Lung (tissue), 12 donors: ENCODE results near the gene SH3BP2. TPM values are rescaled to one million over a fixed set of nuclear protein-coding genes. Genes with fewer than 3 reads are reported as not detected.

ENCODE experiments used
- ATAC-seq: fragments of 200-7000 bp; cut with Tn5 transposase; one replicate; pipeline ENCODE4 v1.9.1; 2020; ENCODE audit warnings: moderate number of reproducible peaks; ENCODE audit not compliant: insufficient read depth, low FRiP score
- DNase-seq, 3 donors: peaks; one replicate each; pipeline ENCODE4 v3.0.0-alpha.2; 2013 to 2017
- H3K27ac ChIP-seq, 2 donors: one replicate each; pipeline ENCODE4 v1.5.1; 2013; ENCODE audit warnings: mild to moderate bottlenecking in 2 of 2, moderate library complexity in 2 of 2, control low read depth in 1 of 2, inconsistent platforms in 1 of 2, low read depth in 1 of 2, low read length in 1 of 2
- H3K27me3 ChIP-seq, 3 donors: one replicate each; pipeline ENCODE4 v1.5.1; 2013; ENCODE audit warnings: low read length in 2 of 3; ENCODE audit not compliant: control insufficient read depth in 3 of 3, insufficient read depth in 3 of 3
- H3K36me3 ChIP-seq, 4 donors: one replicate each; pipeline ENCODE4 v1.5.1; 2013; ENCODE audit warnings: low read length in 4 of 4, mild to moderate bottlenecking in 1 of 4, moderate library complexity in 1 of 4; ENCODE audit not compliant: control insufficient read depth in 4 of 4, insufficient read depth in 4 of 4
- H3K4me1 ChIP-seq, 5 donors: one replicate each; pipeline ENCODE4 v1.5.1; 2013; ENCODE audit warnings: low read length in 5 of 5, mild to moderate bottlenecking in 2 of 5, moderate library complexity in 1 of 5; ENCODE audit not compliant: control insufficient read depth in 5 of 5, insufficient read depth in 5 of 5
- H3K4me3 ChIP-seq: one replicate; pipeline ENCODE4 v1.5.1; 2013; ENCODE audit warnings: mild to moderate bottlenecking, control low read depth, moderate library complexity
- H3K9ac ChIP-seq, 2 donors: one replicate each; pipeline ENCODE4 v1.5.1; 2013; ENCODE audit warnings: low read length in 2 of 2, control low read depth in 1 of 2; ENCODE audit not compliant: insufficient read depth in 1 of 2
- H3K9me3 ChIP-seq, 4 donors: one replicate each; pipeline ENCODE4 v1.5.1; 2013; ENCODE audit warnings: low read length in 3 of 4, mild to moderate bottlenecking in 1 of 4, moderate library complexity in 1 of 4; ENCODE audit not compliant: control insufficient read depth in 4 of 4, insufficient read depth in 3 of 4
- WGBS, 2 donors: extraction: QIAGEN DNeasy Blood & Tissue Kit; methylation state at CpG; one replicate each; pipeline ENCODE4 v1.1.7; 2013; 5-methylcytosine and 5-hydroxymethylcytosine counted together
- polyA plus RNA-seq, 2 donors: library from polyadenylated mRNA; stranded (reverse); fragments of 200-250 nt; gene quantifications; one replicate each; pipeline ENCODE4 v1.2.1, GENCODE V29; 2013
- total RNA-seq, 2 donors: library from RNA; depleted of rRNA in 1 of 2; stranded (reverse); fragments of >200 nt in 1 of 2; gene quantifications; one replicate each; pipeline ENCODE4 v1.2.1, GENCODE V29; 2014 to 2021
- TF ChIP-seq, protein P1 (sequence below): IDR thresholded peaks from 2 replicates; pipeline ENCODE4 v1.5.1; 2012; ENCODE audit warnings: mild to moderate bottlenecking; ENCODE audit errors: control extremely low read depth, extremely low read depth
- donor health status: control.
- donor health status: control.
- donor health status: Bipolar disorder and iron deficiency.
- donor health status: healthy.
- donor health status: DM: yes; HTN: yes; CAD: no.

The SH3BP2 gene
- total and polyA plus RNA-seq, 4 donors, result 49.9 to 117 (median 79.8) TPM

DNA sequence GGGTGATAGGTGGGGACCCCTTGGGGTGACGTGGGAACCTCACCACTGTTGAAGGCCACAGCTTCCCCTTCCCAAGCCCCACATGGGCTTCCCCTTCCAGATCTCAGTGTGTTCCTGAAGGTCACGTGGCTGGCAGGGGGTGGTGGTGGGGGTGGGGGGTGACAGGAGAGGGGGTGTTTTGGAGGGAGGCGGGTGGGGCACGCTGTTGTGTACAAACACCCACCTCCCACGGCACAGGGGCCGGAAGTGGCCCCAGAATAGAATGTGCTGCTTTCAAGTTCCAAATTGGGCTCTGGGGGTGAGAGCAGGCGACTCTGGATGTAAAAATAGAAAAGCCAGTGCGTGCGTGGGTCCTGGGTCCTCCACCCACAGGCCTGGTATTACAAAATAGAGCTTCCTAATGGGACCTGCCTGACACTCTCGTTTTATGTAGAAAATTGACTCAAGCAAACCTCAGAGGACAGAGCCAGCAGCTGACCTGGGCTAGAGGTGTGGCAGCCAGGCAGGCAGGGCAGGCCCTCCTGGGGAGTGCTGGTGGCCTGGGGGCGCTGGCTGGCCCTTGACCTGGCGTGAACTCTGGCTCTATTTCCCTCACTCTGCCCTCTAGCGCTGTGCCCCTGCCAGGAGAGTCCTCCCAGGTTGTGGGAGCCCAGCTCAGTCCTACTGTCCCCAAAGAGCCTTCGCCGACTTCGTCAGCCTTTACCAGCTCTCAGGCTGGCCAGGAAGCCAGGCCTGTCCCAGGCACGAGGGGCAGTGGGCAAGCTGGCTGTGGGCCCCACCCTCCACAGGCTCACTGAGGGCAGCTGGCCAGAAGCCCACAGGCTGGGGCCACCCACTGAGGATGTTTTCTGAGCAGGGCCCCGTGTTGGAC lies 5.4 kb upstream of the SH3BP2 start:
- Histone ChIP-seq H3K27ac (peak overlapping the region; percentile 44 to 76), H3K4me1 (peaks cover 0 to 16% (median 0%) of the 10 kb centered on the region in 5 donors), H3K36me3 (no peaks in the 10 kb centered on the region), H3K9ac (no peak overlapping the region), H3K4me3 (no peak overlapping the region), H3K9me3 (no peaks in the 10 kb centered on the region), H3K27me3 (no peaks in the 10 kb centered on the region)
- ATAC-seq, result no peak
- DNase-seq, result no peak
- TF ChIP-seq, protein P1, sequence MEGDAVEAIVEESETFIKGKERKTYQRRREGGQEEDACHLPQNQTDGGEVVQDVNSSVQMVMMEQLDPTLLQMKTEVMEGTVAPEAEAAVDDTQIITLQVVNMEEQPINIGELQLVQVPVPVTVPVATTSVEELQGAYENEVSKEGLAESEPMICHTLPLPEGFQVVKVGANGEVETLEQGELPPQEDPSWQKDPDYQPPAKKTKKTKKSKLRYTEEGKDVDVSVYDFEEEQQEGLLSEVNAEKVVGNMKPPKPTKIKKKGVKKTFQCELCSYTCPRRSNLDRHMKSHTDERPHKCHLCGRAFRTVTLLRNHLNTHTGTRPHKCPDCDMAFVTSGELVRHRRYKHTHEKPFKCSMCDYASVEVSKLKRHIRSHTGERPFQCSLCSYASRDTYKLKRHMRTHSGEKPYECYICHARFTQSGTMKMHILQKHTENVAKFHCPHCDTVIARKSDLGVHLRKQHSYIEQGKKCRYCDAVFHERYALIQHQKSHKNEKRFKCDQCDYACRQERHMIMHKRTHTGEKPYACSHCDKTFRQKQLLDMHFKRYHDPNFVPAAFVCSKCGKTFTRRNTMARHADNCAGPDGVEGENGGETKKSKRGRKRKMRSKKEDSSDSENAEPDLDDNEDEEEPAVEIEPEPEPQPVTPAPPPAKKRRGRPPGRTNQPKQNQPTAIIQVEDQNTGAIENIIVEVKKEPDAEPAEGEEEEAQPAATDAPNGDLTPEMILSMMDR, result no peak
- 36 to 55% methylated on average over 18 of the region's 18 CpGs for WGBS, 2 donors

DNA sequence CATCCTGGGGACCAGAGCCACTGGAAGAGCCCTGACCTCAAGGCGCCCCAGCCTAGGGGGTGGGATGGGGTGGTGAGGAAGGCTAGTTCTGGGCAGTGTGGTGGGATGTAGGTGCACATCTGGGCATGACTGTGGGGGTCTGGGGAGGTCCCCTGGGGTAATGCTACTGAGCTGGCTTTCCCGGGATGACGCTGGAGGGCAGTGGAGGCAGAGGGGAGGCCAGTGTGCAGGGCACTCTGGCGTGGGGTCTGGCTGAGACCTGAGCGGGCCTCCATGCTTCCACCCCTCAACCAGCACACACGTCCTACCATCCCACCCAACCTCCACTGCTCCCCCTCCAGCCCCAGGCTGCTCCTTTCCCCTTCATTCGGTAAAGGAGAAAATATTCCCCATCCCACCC lies 4.8 kb upstream of the SH3BP2 start:
- no peak for ATAC-seq
- H3K4me3 ChIP-seq, result no peak overlapping the region
- no peaks in the 10 kb centered on the region for H3K9me3 ChIP-seq
- H3K27me3 ChIP-seq, result no peaks in the 10 kb centered on the region
- H3K4me1 ChIP-seq, result peaks cover 0 to 16% (median 0%) of the 10 kb centered on the region in 5 donors
- DNase-seq, result no peak
- no peak overlapping the region for H3K9ac ChIP-seq
- no peaks in the 10 kb centered on the region for H3K36me3 ChIP-seq
- peak overlapping the region; percentile 44 to 76 for H3K27ac ChIP-seq
- TF ChIP-seq, protein P1, result no peak
- 92 to 94% methylated on average over 5 to 7 of the region's 7 CpGs for WGBS, 2 donors

DNA sequence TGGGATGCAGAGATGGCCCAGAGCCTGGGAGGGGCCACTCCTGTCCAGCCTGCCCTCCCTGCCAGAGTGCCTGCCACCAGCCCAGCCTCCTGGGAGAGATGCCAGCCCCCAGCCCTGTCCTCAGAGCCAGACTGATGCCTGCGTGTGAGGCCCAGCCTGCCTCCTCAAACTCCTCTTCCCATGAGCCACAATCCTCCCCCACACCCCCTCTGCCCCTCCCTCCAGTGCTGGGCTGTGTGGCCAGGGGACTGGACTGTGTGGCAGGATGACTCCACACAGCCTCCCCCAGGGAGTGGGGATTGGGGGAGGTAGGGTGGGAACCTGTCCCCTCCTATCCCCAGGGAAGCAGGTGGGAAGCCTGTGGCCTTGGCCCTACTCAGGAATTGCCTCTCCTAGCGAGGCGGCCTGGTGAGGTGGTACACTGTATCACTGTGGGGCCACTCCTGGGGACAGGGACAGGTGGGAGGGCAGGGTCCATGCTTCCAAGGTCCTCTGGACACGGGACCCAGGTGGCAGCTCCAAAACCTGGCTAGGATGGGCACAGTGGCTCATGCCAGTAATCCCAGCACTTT lies 4.3 kb upstream of the SH3BP2 start:
- Histone ChIP-seq H3K4me1 (peaks cover 0 to 17% (median under 1%) of the 10 kb centered on the region in 5 donors), H3K36me3 (no peaks in the 10 kb centered on the region), H3K9ac (no peak overlapping the region), H3K27ac (peak overlapping the region in 1 of 2 donors; percentile 47), H3K9me3 (no peaks in the 10 kb centered on the region), H3K4me3 (no peak overlapping the region), H3K27me3 (no peaks in the 10 kb centered on the region)
- DNase-seq (no peak), ATAC-seq (no peak)
- TF ChIP-seq, protein P1, result no peak
- 82 to 85% methylated on average over 4 of the region's 4 CpGs for WGBS, 2 donors
